SW 1271 (cell line): ENCODE measurements around the gene OAT.

Source experiments
- DNase-seq, 2 experiments: peaks; one replicate each; lab custom pipeline; 2025; lab: John Stamatoyannopoulos, UW

Gene OAT

GRCh38 chr10:124403548-124403947 is 15.2 kb downstream of the OAT start:
- DNase-seq, result peak; percentile 34 to 67

GRCh38 chr10:124402273-124402672 is 16.4 kb downstream of the OAT start:
- DNase-seq, result no peak

GRCh38 chr10:124401633-124402032 is 17.1 kb downstream of the OAT start:
- DNase-seq, result no peak

- no peak for DNase-seq
Observed at GRCh38 chr10:124394583-124394982, 24.1 kb downstream of the OAT start.

- DNase-seq, result no peak
Observed at GRCh38 chr10:124392626-124393342, 25.9 kb downstream of the OAT start.

GRCh38 chr10:124390471-124391187 is 28.1 kb downstream of the OAT start:
- DNase-seq, result no peak

GRCh38 chr10:124389613-124390361 is 28.9 kb downstream of the OAT start:
- DNase-seq, result no peak

- DNase-seq, result peak in 1 of 2 experiments; percentile 38
Observed at GRCh38 chr10:124388823-124389612, 29.7 kb downstream of the OAT start.

GRCh38 chr10:124388476-124388822 is 30.3 kb downstream of the OAT start:
- DNase-seq, result no peak

GRCh38 chr10:124387078-124387874 is 31.4 kb downstream of the OAT start:
- DNase-seq, result no peak

GRCh38 chr10:124386186-124387077 is 32.3 kb downstream of the OAT start:
- DNase-seq, result no peak

GRCh38 chr10:124385627-124386185 is 33.0 kb downstream of the OAT start:
- DNase-seq, result no peak

- DNase-seq, result no peak
Observed at GRCh38 chr10:124384591-124385190, 34.0 kb downstream of the OAT start.

- DNase-seq, result no peak
Observed at GRCh38 chr10:124384172-124384571, 34.6 kb downstream of the OAT start.

- DNase-seq, result no peak
Observed at GRCh38 chr10:124383496-124383895, 35.2 kb downstream of the OAT start.

- DNase-seq, result no peak
Observed at GRCh38 chr10:124381011-124381611, 37.6 kb downstream of the OAT start.

- no peak for DNase-seq
Observed at GRCh38 chr10:124380256-124380995, 38.3 kb downstream of the OAT start.

GRCh38 chr10:124379609-124380193 is 39.0 kb downstream of the OAT start:
- no peak for DNase-seq
